ENCODE results near the gene GMPPB.
"Not testable (repeated sequence)": the region's sequence is repeated elsewhere in the genome, so short reads cannot be mapped to it uniquely, and the experiment has no call there.

The GMPPB gene

DNA sequence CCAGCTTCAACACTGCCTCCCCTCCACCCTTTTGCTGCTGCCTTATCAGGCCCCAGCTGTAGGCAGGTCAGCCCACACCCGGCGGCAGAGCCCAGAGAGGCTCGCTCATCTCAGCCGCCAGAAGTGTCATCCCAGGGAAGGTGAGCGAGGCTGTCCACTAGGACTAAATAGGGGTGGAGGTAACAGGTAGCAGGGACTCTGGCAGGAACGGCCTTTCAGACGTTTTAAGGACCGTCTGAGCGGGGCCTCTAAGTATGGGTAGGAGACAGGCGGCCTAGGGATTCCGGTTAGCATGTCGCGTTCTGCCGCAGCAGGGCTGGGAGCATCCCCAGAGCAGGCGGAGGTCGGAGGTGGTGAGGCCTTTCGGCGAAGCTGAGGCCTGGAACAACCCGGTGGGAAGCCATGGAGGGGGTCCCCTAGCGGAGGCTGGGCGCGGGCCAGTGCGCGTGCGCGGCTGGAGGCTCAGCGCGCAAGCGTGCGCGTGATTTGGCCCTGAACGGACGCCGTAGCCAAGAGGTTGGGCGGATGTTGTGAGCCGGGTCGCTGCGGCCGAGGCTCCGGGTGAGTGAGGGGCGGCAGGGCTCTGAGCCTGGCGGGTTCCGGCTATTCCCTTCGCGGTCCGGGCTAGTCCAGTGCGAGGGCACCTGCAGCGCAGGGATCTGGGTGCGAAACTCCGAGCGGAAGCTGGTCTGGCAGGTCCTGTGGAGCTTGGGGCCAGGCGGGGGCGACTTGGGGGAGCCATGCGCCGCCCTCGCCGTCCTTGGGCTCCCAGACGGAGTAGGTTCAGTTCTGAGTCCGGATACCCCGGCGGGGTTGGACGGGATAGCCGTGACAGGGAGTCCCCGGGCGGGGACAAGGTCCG lies 34.5 kb downstream of the GMPPB start, which contains the start of the genes MST1 and RNF123:
Gene MST1, minus strand, starts transcription at position 429 of the 862 bp plus-strand sequence. CDS start 783 bp downstream, outside the sequence.
Gene RNF123, plus strand, starts transcription at position 512 of the 862 bp plus-strand sequence. CDS start 1,609 bp downstream, outside the sequence.
- peak; percentile 82 to 91 (median 90) for DNase-seq

DNA sequence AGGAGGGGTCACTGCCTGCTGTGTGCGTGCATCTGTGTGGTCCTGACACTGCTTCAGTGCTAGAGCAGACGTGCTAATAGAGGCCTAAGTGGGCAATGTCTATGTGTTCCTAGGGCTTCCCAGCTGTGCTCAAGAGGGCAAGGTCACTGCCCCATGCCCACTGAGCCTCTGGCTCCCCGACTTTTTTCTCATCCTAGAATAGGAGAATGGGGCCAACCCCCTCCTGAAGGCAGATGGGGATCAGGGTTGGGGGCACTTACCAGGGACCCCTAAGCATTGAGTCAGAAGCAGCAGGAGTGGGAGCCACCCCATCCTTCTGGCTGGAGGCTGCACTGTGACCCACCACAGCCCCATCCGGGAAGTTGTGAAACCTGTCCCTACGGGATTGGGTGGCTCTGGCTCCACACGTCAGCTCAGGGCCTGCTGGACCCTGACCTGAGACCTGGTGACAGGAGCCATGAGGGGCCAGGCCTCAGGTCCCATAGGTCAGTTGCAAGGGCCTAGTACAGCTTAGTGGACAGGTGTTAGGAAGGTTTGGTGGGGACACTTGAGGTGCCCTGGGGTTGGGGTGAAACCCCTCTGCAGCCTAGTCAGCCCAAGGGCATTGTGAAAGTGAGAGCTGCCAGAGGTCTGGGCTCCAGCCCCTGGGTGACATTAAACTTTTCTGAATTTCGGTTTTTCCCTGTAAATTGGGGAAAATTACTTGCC lies 35.3 kb downstream of the GMPPB start:
- not testable (repeated sequence) for DNase-seq

DNA sequence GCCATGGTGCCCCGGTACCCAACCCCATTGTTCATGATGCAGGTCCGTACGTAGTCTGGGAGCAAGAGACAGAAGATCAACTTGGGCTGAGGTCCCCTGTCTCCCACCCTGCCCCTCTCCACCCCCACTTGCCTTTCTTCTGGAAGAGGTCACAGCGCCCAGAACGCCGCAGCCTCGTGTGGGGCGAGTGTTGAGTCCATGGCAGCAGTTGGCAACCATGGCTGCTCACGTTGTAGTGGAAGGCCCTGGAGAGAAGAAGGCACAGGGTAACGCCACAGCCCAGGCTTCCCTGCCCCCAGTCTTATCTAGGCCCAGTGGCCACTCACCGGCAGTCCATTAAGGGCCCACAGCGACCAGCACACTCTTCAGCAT lies 36.3 kb downstream of the GMPPB start:
- not testable (repeated sequence) for DNase-seq

DNA sequence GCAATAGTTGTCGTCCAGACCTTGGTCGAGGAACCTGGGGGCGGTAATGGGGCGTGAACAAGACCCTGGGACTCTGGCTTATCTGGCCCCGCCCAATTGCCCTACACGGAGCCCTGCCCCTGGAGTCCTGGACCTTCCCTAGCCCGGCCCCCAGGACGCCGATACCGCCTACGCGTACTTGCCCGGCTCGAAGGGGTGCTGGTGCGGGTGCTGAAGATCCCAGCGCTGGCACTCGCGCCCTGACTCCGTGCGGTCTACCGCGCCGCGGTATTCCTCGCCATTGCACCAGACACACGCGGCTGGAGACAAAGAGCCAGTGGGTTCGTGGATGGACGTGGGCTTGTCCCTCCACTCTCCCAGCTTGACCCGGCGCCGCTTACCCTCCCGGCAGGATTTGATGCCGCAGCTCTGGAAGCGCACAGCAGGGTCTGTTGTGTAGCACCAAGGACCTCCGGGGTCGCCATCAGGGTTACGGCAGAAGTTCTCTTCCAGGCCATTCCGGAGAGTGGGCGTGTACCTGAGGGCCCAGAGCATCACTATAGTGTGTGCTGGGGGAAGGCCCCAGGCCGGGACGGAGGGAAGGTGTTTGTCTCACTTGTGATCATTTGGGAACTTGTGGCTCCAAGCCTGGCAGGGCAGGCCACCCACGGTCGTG lies 36.9 kb downstream of the GMPPB start:
- peak in 3 of 5 donors; percentile 24 to 32 (median 26) for DNase-seq

DNA sequence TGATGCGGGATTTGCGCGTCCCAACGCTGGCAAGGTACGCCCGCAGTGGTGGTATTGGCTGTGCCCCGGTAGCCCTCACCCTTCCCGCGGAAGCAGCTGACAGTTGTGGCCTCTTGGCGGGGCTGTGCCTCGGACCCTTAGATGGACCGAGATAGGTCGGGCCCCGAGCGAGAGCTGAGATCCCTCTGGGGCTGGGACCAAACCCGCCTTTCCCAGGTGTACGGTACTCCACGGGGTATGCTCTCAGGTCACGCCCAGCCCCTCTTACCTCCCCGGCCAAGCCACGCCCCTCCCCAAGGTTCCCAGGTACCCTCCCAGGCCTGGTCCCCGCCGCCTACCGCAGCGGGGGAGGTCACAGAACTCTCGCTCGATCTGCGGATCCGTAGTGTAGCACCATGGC lies 37.4 kb downstream of the GMPPB start:
- peak in 2 of 5 donors; percentile 17 to 31 for DNase-seq

DNA sequence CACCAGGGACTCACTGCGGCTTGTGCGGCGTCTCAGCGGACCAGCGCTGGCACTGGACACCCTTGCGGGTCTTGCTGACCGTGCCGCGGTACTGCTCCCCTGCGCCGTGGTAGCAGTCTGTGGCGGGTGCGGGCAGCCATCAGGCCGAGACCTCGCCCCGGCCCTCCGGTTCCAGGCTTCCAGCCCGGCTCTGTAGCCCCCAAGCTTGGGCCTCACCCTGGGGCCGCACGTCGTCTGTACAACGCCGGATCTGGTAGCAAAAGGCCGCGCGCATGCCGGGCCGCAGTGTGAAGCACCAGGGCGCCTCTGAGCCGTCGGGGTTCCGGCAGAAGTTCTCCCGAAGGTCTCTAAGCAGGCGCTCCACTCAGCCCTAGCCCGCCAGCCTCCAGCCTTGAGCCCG lies 37.9 kb downstream of the GMPPB start:
- not testable (repeated sequence) for DNase-seq

DNA sequence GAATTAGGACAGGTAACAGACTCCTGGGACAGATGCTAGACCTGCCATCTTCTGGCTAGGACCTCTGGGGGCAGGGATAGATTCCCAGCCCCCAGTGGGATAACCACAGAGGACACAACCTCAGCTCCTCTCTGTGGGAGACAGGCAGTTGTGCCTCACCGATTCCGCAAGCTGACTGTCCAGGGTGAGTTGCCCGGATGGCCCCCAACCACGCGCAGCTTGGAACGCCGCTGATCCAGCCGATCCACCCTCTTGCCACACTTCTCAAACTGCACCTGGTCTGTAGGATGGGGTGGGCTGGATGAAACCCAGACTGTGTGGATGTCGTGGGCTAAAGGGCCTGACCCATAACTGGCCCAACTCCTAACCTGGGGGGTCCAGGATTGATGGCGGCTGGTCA lies 38.6 kb downstream of the GMPPB start:
- DNase-seq = not testable (repeated sequence)

DNA sequence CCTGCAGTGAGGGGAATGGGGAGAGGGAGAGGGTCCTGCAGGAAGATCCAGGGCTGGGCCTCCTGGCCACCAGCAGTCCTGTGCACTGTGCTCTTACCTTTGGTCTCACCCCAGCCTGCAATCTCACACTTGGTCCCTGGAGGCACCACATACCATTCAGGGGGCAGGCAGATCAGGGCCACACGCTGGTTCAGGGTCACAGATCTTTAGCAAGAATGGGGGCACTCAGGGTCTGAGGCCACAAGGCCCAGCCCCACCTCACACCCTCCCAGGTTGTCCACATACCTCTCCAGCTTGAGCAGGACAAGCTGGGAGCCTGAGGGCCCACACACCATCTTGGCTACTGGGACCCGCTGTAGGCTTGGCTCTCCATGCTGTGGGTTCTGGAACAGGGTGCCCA lies 39.3 kb downstream of the GMPPB start:
- DNase-seq = not testable (repeated sequence)

DNA sequence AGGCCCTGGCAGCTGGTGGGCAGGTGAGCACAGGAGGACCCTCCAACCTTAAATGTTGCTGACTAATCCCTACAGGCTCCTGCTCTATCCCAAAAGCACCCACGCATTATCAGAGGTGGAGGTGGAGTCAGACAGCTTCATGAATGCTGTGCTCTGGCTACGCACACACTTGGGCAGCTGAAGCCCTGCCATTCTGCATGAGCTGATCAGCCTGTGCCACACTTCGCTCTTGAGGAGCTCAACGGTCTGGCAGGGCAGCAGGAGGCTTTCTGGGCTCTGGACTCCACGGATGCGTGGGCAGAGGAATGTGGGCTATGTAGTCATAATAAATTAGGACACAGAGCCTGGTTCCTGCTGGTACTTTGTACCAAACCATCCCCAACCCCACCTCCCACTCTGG lies 40.6 kb downstream of the GMPPB start:
- no peak for DNase-seq

DNA sequence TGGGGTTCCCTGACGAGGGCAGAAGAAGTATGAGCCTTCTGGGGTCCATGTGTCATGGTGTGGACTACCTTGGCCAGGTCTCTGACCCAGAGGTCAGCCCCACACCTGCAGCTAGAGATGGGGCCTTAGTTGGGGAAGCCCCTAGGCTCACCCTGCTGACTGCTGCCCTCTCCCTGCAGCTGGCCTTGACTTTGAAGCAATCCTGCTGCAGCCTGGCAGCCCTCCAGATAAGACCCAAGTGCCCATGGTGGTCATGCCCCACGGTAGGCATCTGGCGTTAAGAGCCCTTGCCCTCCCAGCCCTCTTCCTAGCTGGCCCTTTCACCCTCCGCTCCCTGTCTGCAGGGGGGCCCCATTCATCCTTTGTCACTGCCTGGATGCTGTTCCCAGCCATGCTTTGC lies 42.2 kb downstream of the GMPPB start:
- no peak for DNase-seq

DNA sequence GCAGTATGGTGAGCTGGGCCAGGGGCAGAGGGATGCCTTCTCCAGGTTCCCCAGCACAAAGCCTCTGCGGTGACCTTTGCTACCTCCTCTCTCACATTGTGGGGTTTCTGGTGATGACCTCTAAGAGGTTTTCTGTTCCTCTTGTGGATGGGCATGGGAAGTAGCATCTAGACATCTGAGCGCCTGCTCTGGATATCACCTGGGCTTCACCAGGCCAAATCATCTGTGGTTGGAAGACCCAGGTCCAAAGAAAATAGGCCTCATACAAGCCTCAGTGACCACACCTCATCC lies 42.6 kb downstream of the GMPPB start:
- DNase-seq = no peak

DNA sequence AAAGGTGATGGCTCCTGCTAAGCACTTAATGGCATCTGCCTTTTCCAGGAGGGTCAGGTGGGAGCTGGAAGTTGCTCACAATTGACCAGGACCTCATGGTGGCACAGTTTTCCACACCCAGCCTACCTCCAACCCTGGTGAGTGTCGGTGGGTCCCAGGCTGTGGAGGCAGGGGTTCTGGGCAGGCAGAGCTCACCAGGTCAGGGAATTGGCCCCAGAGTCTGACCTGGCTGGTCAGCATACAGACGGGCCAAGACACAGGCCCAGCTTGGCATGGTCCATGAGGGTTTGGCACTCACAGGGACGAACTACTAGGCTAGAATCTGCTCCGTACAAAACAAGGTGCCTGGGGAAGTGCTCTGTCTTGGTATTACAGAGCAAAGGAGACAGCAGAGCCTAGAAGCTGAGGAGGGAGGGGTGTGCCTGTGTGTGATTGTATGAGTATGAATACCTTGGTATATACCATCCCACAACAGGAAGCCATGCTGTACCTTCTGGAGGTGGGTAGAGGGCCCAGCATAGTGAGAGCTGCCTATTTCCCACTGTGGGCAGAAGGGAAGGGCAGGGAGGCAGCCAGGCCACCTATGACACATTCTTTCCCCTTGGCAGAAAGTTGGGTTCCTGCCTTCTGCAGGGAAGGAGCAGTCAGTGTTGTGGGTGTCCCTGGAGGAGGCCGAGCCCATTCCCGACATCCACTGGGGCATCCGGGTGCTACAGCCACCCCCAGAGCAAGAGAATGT lies 43.1 kb downstream of the GMPPB start:
- DNase-seq = no peak

DNA sequence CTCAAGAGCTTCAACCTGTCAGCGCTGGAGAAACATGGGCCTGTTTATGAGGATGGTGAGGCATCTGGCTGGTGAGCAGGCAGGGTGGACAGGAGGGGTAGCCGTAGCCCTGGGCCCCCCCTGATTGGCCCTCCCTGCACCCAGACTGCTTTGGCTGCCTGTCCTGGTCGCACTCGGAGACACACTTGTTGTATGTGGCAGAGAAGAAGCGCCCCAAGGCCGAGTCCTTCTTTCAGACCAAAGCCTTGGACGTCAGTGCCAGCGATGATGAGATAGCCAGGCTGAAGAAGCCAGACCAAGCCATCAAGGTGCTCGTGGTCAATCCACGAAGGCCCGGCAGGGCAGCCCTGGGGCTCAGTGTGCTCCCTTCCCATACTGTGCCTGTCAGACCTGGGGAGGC lies 47.8 kb downstream of the GMPPB start:
- no peak for DNase-seq

DNA sequence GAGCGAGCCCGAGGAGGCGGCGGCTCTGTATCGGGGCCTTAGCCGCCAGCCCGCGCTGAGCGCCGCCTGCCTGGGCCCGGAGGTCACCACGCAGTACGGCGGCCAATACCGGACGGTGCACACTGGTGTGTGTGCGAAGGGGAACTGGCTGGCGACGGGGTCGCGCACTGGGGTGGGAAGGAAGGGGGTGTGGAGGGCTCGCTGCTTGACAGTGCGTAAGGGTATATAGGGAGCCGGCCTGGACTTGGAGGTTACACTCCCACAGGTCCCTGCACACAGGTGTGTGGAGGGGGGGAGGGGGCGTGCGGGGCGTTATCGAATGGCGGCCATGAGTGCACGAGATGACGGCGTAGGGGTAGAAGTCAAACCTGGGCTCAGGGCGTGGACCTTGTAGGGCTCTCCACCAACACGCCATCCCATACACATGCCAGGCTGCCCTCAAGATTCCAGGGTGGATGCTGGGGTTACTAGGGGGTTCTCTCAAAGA lies 49.2 kb downstream of the GMPPB start:
- DNase-seq = no peak

DNA sequence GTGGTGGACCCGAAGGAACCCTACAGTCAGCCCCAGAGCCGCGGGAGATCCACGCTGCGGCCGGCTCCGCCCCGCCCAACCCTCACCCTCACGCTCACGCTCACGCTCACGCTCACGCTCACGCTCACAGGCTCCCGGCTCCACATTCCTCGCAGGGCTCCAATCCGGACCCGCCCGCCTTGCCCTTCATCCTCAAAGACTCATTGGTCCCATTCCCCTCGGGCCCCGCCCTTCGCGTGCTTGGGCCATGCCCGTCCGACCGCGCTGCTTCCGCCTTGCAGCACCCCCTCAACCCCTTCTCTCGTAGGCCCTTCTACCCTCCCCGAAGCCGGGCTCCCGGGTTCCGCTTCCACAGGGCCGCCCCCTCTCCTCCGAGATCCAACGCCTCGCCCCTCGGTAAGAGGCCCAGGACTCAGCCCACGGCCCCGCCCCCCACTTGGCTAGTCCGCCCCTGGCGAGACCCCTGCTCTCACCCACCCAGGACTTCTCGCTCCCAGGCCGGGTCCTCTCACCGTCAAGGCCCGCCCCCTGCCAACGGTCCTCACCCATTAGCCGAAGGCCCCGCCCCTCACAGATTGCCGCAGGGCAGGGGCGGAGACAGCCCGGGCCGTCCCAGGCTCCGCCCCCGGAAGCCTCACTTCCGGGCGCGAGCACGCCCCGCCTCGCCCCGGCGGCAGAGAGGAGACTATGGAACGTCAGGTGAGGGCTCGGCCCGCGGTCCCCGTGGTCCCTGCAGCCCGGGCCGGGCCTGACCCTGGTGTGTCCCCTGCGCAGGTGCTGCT lies 49.8 kb downstream of the GMPPB start, which contains the start of gene APEH:
Gene APEH, plus strand, starts transcription at position 637 of the 782 bp plus-strand sequence. Its CDS starts 51 bp downstream, at position 688.
- peak; percentile 93 to 99 (median 95) for DNase-seq

DNA sequence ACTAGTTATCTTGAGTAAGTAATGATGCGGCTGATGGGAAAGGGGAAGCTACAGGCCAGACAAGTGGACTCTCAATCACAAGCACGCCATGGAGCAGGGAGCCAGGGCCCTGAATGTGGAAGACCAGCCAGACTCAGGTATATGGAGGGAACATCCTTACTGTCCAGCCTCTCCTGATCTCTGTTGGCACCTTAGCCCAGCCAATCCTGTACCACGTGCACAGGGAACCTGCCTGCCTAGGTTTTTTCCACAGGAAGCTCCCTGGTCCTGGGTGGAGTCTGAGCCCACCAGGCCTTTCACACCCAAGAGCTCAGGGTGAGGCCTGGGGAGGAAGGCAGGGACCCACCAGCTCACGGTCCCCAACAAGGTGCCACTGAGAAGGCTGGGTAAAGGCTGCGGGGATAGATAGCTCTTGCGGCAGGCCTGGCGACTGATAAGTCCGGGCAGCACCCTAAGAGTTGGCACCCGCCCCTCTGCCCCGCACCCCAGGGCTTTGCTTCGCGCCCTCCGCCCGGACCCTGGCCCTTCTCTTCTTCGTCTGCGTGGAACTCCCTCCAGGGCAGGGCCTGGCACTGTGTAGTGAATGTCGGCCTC lies 50.5 kb downstream of the GMPPB start:
- no peak for DNase-seq

DNA sequence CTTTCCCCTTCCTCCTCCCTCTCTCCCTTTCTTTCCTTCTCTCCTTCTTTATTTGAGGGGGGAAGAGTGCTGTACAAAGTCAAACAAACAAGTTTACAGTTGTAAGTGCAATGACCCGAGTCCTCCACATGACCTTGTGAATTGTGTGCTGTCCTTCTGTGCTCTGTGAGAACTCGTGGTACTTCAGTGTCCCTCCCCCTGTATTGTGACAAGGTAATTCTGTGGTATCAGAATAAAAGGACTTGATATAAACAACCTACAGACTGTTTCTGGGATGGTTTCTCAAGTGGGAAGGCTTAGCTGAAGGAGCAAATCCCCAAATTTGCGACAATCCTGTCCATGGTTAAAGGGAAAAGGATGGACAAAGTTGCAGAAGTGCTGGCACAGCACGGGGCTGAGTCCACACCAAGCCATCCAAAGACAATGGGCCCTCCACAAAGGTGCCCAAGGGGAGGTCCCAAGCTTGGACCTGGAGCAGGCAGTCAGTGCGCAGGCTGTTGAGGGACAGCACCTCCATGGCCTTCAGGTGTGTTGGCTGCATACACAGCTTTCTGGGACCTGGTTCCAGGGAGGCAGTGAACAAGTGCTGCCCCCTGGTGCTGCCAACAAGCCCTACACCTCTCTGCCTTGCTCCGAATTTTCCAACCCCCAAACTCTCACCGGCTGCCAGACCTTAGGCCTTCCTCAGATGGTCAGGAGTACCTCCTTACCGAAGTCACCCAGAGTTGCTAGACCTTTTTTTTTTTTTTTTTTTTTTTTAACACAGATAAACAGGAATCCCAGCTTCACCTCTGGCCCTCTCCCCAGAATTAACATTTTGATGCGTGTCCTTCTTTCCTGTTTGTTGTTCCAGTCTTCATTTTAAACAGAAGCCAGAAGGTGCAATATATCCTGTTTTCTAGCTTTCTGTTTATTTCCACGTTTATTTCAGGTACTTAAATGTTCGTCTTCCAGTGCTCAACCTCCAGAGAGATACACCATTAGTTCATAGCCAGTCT lies 52.2 kb downstream of the GMPPB start:
- peak; percentile 34 to 70 (median 64) for DNase-seq

DNA sequence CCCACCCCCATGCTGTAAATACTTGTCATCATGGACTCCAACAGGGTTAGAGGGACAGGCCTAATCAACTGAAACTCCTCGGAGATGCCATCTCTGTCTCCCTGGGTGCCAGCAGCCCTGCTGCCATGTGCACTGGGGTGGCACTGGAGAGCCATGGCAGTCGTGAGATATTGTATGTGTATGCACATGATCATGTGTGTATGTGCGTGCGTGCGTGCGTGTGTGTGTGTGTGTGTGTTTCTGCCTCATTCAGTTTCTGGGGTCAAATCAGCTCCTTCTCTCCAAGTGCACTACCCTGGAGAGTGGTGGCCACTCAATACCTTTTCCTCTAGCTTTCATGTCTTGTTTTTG lies 52.8 kb downstream of the GMPPB start:
- no peak for DNase-seq
